HepG2 (cell line): Measurements from ENCODE around the gene ATG2B.

Source experiments
- JUND ChIP-seq: sonication (generic); formaldehyde crosslinking; IDR thresholded peaks from 2 replicates; pipeline ENCODE4 v1.8.0; 2022; ENCODE audit warnings: mild to moderate bottlenecking, missing genetic modification reagents
- MEF2D ChIP-seq: sonication (generic); formaldehyde crosslinking; IDR thresholded peaks from 2 replicates; pipeline ENCODE4 v1.5.1; 2020; ENCODE audit warnings: mild to moderate bottlenecking, missing genetic modification reagents
- MZF1 ChIP-seq: sonication (generic); formaldehyde crosslinking; IDR thresholded peaks from 2 replicates; pipeline ENCODE4 v1.8.1; 2023; ENCODE audit warnings: mild to moderate bottlenecking, missing genetic modification reagents, borderline replicate concordance
- PHB2 ChIP-seq: fragments of 450-650 bp; IDR thresholded peaks from 2 replicates; pipeline ENCODE4 v1.6.1; 2018; ENCODE audit not compliant: partially characterized antibody
- POLR2AphosphoS5 ChIP-seq: IDR thresholded peaks from 2 replicates; pipeline ENCODE4 v1.6.1; 2012; ENCODE audit warnings: low read depth, low read length
- RBAK ChIP-seq: sonication (generic); formaldehyde crosslinking; IDR thresholded peaks from 2 replicates; pipeline ENCODE4 v1.5.1; 2020; ENCODE audit warnings: mild to moderate bottlenecking, missing genetic modification reagents
- SIN3A ChIP-seq: IDR thresholded peaks from 2 replicates; pipeline ENCODE4 v1.6.1; 2011; ENCODE audit warnings: low read depth, mild to moderate bottlenecking, control low read depth, low read length, borderline replicate concordance
- SYNCRIP ChIP-seq: fragments of 200-400 bp; formaldehyde crosslinking; IDR thresholded peaks from 2 replicates; pipeline ENCODE4 v1.6.1; 2018; ENCODE audit warnings: mild to moderate bottlenecking, low read depth, low read length; ENCODE audit not compliant: insufficient read depth
- ZBTB3 ChIP-seq: sonication (generic); formaldehyde crosslinking; IDR thresholded peaks from 2 replicates; pipeline ENCODE4 v1.4.0; 2020; ENCODE audit warnings: low read depth, mild to moderate bottlenecking, moderate library complexity, missing genetic modification reagents, borderline replicate concordance
- ZNF263 ChIP-seq: sonication (generic); formaldehyde crosslinking; IDR thresholded peaks from 2 replicates; pipeline ENCODE4 v1.4.0; 2020; ENCODE audit warnings: missing genetic modification reagents
- TF ChIP-seq, protein P1 (sequence below): sonication (generic); formaldehyde crosslinking; IDR thresholded peaks from 2 replicates; pipeline ENCODE4 v1.5.0; 2020; ENCODE audit warnings: mild to moderate bottlenecking, missing genetic modification reagents, moderate library complexity
- TF ChIP-seq, protein P2 (sequence below): sonication (generic); formaldehyde crosslinking; IDR thresholded peaks from 2 replicates; pipeline ENCODE4 v1.4.0; 2020; ENCODE audit warnings: missing genetic modification reagents

DNA sequence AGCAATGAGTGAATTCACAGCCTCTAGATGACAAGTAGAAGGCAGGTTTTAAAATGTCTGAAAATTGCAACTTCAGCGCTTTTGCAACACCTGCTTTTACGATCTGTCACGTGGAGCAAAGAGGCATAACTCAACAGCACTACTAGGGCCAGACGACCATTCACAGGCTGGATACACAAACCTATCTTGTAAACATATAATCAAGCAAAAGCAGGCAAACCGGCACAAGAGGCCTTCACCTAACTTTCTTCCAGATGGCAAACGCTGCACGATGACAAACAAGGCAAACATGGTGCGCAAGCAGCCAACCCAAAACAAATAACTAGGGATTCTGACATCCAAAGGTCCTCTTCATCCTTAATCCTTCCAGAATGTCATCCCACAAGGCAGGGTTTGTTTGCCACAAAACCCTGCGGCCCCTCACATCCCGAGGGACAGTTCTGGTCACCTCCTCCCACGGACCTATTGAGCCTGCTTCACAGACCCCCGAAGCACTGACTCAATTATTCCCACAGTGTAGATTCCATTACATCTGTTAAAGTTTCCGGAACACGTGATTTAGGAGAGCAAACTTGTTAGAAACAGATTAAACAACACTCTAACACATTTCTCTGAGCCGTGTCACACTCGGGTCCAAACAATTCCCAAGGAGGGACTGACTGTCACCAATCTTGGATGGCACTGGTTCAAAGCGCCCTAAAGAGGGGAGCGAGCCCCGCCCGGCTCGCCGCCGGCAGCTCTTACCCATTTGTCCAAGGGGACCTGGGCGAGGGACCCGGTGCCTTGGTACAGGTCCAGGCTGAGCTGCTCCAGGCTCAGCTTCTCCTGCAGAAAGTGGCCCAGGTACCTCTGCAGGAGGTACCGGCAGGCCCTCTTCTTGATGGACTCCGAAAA, 823 bp downstream of the ATG2B start:
- TF ChIP-seq, protein P1, sequence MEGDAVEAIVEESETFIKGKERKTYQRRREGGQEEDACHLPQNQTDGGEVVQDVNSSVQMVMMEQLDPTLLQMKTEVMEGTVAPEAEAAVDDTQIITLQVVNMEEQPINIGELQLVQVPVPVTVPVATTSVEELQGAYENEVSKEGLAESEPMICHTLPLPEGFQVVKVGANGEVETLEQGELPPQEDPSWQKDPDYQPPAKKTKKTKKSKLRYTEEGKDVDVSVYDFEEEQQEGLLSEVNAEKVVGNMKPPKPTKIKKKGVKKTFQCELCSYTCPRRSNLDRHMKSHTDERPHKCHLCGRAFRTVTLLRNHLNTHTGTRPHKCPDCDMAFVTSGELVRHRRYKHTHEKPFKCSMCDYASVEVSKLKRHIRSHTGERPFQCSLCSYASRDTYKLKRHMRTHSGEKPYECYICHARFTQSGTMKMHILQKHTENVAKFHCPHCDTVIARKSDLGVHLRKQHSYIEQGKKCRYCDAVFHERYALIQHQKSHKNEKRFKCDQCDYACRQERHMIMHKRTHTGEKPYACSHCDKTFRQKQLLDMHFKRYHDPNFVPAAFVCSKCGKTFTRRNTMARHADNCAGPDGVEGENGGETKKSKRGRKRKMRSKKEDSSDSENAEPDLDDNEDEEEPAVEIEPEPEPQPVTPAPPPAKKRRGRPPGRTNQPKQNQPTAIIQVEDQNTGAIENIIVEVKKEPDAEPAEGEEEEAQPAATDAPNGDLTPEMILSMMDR, result no peak
- peak; percentile 61; the same call in 1 of the 2 replicates for TF ChIP-seq SIN3A
- no peak for TF ChIP-seq MEF2D (CRISPR knock-in tag)
- TF ChIP-seq SYNCRIP, result no peak
- TF ChIP-seq JUND (CRISPR knock-in tag), result no peak
- no peak for TF ChIP-seq ZBTB3 (CRISPR knock-in tag)
- TF ChIP-seq MZF1 (CRISPR knock-in tag), result no peak
- no peak for TF ChIP-seq RBAK (CRISPR knock-in tag)
- TF ChIP-seq ZNF263 (CRISPR knock-in tag), result no peak
- no peak for TF ChIP-seq PHB2
- TF ChIP-seq, protein P2, sequence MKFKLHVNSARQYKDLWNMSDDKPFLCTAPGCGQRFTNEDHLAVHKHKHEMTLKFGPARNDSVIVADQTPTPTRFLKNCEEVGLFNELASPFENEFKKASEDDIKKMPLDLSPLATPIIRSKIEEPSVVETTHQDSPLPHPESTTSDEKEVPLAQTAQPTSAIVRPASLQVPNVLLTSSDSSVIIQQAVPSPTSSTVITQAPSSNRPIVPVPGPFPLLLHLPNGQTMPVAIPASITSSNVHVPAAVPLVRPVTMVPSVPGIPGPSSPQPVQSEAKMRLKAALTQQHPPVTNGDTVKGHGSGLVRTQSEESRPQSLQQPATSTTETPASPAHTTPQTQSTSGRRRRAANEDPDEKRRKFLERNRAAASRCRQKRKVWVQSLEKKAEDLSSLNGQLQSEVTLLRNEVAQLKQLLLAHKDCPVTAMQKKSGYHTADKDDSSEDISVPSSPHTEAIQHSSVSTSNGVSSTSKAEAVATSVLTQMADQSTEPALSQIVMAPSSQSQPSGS, result no peak
- no peak for TF ChIP-seq POLR2AphosphoS5
